ENCODE results near the gene YJEFN3. TPM values are rescaled to one million over a fixed set of nuclear protein-coding genes. Genes with fewer than 3 reads are reported as not detected.

YJEFN3 gene
- total and polyA plus RNA-seq, 10 of the 15 experiments (the other 5 are each of a cell fraction or from before 2014, with no cell fraction given): 0.05 to 6.9 (median 3.5) TPM

GRCh38 chr19:19480688-19481087 is 48.0 kb upstream of the YJEFN3 start:
- 0 out of 2 replicates have a peak overlapping the region, but pooled peaks have one; percentile 17 for H3K4me2 ChIP-seq (ENCODE audit: control insufficient read depth, insufficient read depth)
- ChIA-PET SMC1A (ENCODE audit: uncharacterized antibody, unreplicated experiment) (interaction anchor here (1.5 kb wide), 1 partner anchor 9 kb away, joined by 3 read pairs; no protein-coding TSS in a partner anchor), CTCF (interaction anchor here (1.0 to 2.7 kb wide), 5 partner anchors 10 to 562 kb away, joined by 3 to 21 read pairs (median 3); partner anchors contain the start of genes COPE and DDX49), POLR2A (interaction anchor here (0.9 to 1.0 kb wide), 3 partner anchors 21 to 75 kb away, joined by 3 read pairs; partner anchors contain the start of gene GATAD2A), RAD21 (ENCODE audit: unreplicated experiment) (interaction anchor here (0.8 to 1.2 kb wide), 2 partner anchors 10 to 76 kb away, joined by 3 to 4 read pairs; partner anchors contain the start of gene GATAD2A)
- peak overlapping the region; percentile 18 for H3K27ac ChIP-seq (ENCODE audit: control insufficient read depth, insufficient read depth)
- H3K27me3 ChIP-seq (replicated peaks in 1 of 2; ENCODE audit: control insufficient read depth in 2 of 2, insufficient read depth in 2 of 2, low read length in 1 of 2): no peaks in the 10 kb centered on the region
- peaks cover 19% of the 10 kb centered on the region for H3K79me2 ChIP-seq (ENCODE audit: control insufficient read depth, insufficient read depth, low read length)
- intact Hi-C loops (cut with micrococcal nuclease; ENCODE audit: unreplicated experiment): no loop called here
- H3K9ac ChIP-seq (ENCODE audit: control insufficient read depth, insufficient read depth, low read length): no peak overlapping the region
- no peak overlapping the region for H3K4me3 ChIP-seq
- H2AFZ ChIP-seq (ENCODE audit: control insufficient read depth, low read depth, low read length): no peak overlapping the region
- H3K4me1 ChIP-seq (ENCODE audit: control insufficient read depth, insufficient read depth, low read length): peaks cover 28% of the 10 kb centered on the region
- in situ Hi-C loops (cut with MboI): no loop called here
- FAIRE-seq: peak; percentile 62
- no TSS peak for BruUV-seq (replicated peaks)
- peaks cover 5% of the 10 kb centered on the region; the same call in 1 of the 2 replicates for H4K20me1 ChIP-seq (ENCODE audit: control insufficient read depth, insufficient read depth)
- no peaks in the 10 kb centered on the region for H3K9me3 ChIP-seq (replicated peaks; ENCODE audit: control insufficient read depth, insufficient read depth, low read length)
- peak; percentile 39 for DNase-seq (ENCODE audit: low read depth, low spot score)
- WGBS (ENCODE audit: insufficient coverage, insufficient replicate concordance, low lambda C conversion rate, missing lambda C conversion rate): 18% methylated on average over 5 of the region's 5 CpGs
- peaks cover 4 to 18% of the 10 kb centered on the region in 2 experiments for H3K36me3 ChIP-seq (ENCODE audit: control insufficient read depth in 2 of 2, insufficient read depth in 2 of 2, low read length in 1 of 2)
- ATAC-seq: peak; percentile 61
- TF ChIP-seq NFIC (IDR thresholded peaks at IDR 0.05; ENCODE audit: low read depth, low read length) (no peak), CREB1 (IDR thresholded peaks at IDR 0.05; ENCODE audit: low read depth) (peak; percentile 20; the same call in 1 of the 2 replicates), EED (IDR thresholded peaks at IDR 0.05; ENCODE audit: low read depth) (peak; percentile 41; the same call in 1 of the 2 replicates), FOXK2 (IDR thresholded peaks at IDR 0.05) (no peak), ZNF687 (IDR thresholded peaks at IDR 0.05) (no peak), HDAC6 (IDR thresholded peaks at IDR 0.05; ENCODE audit: unreplicated experiment) (no peak), IKZF1 (conservative IDR thresholded peaks at IDR 0.05) (0 out of 2 replicates have a peak, but pooled peaks have one; percentile 14), NKRF (conservative IDR thresholded peaks at IDR 0.05) (no peak), SKIL (IDR thresholded peaks at IDR 0.05; ENCODE audit: low read depth, poor library complexity, severe bottlenecking) (no peak), TCF3 (IDR thresholded peaks at IDR 0.05; ENCODE audit: borderline replicate concordance, insufficient read depth, low read depth, low read length) (peak; percentile 24; the same call in 1 of the 2 replicates), BCL11A (IDR thresholded peaks at IDR 0.05; ENCODE audit: low read depth, low read length) (no peak), FOS (IDR thresholded peaks at IDR 0.05; ENCODE audit: borderline replicate concordance, extremely low read depth, insufficient read length) (no peak), RUNX3 (IDR thresholded peaks at IDR 0.05; ENCODE audit: low read length) (peak; percentile 90)

All from GM12878 (cell line).